NCI-H748 (cell line): ENCODE data around the gene CTNNBIP1.
A peak's percentile ranks its signal among the peaks of the same experiment; 100 is the strongest.

ENCODE experiments used
- DNase-seq: peaks from one replicate; lab custom pipeline; 2025; ENCODE audit not compliant: unreplicated experiment; lab: John Stamatoyannopoulos, UW

CTNNBIP1 gene

GRCh38 chr1:9858293-9859035 lies 51.6 kb downstream of the CTNNBIP1 start:
- DNase-seq, result no peak

- no peak for DNase-seq
Measured at GRCh38 chr1:9855186-9855585, 54.9 kb downstream of the CTNNBIP1 start.

GRCh38 chr1:9853249-9853595 lies 56.8 kb downstream of the CTNNBIP1 start:
- no peak for DNase-seq

- no peak for DNase-seq
Measured at GRCh38 chr1:9852410-9853248, 57.4 kb downstream of the CTNNBIP1 start.

GRCh38 chr1:9852004-9852403 lies 58.1 kb downstream of the CTNNBIP1 start:
- DNase-seq, result no peak

- no peak for DNase-seq
Measured at GRCh38 chr1:9850442-9851162, 59.5 kb downstream of the CTNNBIP1 start.

- peak; percentile 68 for DNase-seq
Measured at GRCh38 chr1:9849691-9850441, 60.2 kb downstream of the CTNNBIP1 start.

GRCh38 chr1:9848022-9848421 lies 62.0 kb downstream of the CTNNBIP1 start:
- no peak for DNase-seq

- no peak for DNase-seq
Measured at GRCh38 chr1:9847269-9847668, 62.8 kb downstream of the CTNNBIP1 start.

GRCh38 chr1:9846611-9847171 lies 63.4 kb downstream of the CTNNBIP1 start:
- no peak for DNase-seq

- peak; percentile 21 for DNase-seq
Measured at GRCh38 chr1:9845914-9846313, 64.2 kb downstream of the CTNNBIP1 start.

GRCh38 chr1:9844756-9845155 lies 65.3 kb downstream of the CTNNBIP1 start:
- DNase-seq, result no peak

GRCh38 chr1:9844106-9844505 lies 66.0 kb downstream of the CTNNBIP1 start:
- DNase-seq, result no peak

- peak; percentile 92 for DNase-seq
Measured at GRCh38 chr1:9843576-9843945, 66.5 kb downstream of the CTNNBIP1 start.

GRCh38 chr1:9842781-9843575 lies 67.1 kb downstream of the CTNNBIP1 start:
- no peak for DNase-seq

GRCh38 chr1:9842073-9842711 lies 67.9 kb downstream of the CTNNBIP1 start:
- peak; percentile 9 for DNase-seq

GRCh38 chr1:9841460-9841859 lies 68.6 kb downstream of the CTNNBIP1 start:
- no peak for DNase-seq

- no peak for DNase-seq
Measured at GRCh38 chr1:9840176-9840575, 69.9 kb downstream of the CTNNBIP1 start.

- peak; percentile 88 for DNase-seq
Measured at GRCh38 chr1:9838946-9839345, 71.1 kb downstream of the CTNNBIP1 start.

- peak; percentile 49 for DNase-seq
Measured at GRCh38 chr1:9836632-9836960, 73.5 kb downstream of the CTNNBIP1 start.
